Measurements from ENCODE around the gene LY6G6F.

Gene LY6G6F

DNA sequence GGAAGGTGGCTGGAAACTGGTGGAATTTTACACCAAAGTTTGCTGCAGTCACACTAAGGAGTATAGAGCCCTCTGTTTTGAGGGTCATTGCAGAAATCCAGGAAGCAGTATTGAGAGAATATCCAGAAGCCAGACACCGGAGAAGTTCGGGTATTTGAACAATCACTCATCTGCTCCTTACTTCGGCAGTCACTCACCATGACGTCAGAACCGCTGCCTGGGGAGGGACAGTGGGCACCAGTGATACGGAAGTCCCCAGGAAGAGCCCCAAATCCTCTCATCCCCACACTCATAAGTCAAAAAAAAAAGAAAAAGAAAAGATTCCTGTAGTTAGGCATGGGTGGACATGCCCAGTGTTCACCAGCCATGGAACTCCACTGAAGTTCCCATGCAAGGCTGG is 29.8 kb upstream of the LY6G6F start:
- no peak for DNase-seq

DNA sequence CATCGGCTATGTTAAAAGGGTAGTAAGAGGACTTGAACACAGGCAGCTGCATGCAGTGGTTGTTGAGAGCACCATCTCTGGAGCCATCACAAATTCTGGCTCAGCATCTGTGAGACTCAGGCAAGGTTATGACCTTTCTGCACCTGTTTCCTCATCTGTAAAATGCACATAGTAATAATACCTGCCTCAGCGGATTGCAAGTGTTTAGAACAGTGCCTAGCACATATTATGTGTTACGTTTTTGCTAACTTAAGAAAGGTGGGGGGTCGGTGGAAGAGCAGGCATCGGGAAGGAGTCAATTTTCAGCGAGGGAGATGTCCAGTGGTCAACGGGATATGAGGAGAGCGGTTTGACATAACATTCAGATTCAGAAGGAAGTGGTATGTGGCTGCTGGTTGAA is 28.7 kb upstream of the LY6G6F start:
- no peak for DNase-seq

DNA sequence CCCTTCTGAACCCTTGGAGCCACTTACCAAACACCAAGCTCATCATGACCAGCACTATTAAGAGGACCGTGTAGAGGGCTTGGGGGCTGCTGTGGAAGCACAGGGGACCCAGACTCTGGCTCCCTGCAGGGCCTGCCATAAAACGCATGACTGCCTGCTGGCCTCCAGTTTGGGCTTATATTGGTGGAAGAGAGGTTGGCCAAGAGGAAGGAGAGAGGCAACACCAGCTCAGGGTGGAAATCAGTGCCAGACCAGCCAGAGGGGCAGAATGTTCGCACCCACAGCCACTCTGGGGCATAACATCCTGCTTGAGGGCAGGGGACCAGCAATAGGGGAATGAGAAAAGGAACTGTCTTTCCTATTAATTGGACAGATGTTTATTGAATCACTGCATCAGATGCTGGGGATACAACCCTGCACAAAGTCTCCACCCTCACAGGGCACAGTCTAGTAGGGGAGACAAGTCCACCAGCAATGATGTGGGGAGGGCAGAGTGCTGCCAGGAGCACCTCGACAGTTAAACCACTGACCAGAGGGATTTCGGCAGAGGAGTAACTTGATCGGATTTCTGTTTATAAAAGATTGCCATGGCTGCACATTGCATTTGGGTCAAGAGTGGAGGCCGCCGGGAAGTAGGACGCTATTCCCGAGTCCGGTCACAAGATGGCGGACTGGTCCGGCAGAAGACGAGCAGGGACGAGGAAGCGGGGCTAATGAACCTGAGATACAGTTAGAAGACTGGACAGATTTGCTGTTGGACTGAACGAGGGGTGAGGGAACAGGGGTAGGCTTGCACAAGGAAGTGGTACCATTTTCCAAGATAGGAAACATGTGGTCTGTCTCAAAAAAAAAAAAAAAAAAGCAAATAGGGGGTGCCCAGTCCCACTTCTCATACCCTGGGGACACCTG is 26.2 kb upstream of the LY6G6F start, which contains the start of gene LY6G5C:
Gene LY6G5C (minus strand): TSS at position 842 of the 909 bp plus-strand sequence. CDS start 694 bp downstream, at position 148.
- DNase-seq: peak; percentile 80

DNA sequence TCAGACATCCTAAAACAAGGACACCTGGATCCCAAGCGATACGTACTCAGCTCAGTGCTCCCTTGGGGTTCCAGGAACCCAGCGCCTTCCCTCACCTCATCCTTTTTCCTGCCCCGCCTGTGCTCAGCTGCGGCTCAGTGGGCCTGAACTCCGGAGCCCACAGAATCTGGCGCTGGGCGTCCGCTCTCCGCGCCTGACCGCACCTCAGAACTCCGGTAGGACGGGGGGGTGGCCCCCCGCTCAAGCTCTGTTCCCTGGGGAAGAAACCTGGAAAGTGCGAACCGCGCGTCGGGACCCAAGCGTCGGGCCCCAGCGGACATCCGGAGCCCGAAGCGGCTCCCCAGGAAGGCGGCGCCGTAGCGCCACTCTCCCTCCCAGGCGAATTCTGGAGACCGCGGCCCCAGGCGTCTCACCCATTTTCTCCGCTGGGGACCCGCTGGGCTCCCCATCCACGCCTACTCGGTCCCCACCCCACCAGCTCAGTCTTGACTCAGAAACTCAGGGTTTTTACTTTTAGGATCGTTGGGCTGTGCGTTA is 25.5 kb upstream of the LY6G6F start:
- peak; percentile 39 for DNase-seq

DNA sequence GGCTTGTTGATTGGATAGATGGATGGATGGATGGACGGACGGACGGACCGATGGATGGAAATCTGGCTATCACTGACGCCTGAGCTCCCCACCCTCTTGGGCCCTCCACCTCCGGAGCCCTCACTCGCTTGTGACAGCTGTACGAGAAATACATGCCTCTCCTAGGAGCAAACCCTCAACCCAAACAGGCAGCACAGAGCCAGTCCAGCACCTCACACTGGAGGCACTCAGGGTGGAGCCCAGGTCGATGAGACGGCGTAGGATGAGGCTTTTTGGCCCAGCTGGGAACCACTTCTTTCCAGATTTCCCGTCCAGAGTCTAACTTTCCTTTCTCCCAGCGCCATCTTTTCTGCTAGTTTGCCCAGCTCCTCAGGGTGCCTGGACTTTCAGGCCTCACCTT is 23.1 kb upstream of the LY6G6F start:
- DNase-seq: no peak

DNA sequence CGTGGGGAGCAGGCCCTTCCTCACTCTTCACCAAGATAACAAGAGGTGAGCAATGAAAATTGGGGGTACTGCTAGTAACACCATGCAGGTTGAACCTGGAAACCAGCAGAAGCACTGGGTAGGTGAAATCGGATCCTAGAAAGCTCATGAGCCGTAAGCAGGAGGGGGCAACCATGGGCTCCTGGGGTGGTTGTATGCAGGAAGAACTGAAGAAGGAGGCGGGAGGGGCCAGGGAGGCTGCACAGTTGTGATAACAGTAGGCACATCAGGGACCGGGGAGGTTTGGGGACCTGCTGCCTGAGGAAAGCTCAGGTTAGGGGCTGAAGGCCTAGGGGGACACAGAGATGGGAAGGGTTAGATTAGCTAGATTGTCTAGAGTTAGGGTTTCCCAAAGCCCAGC is 20.2 kb upstream of the LY6G6F start:
- DNase-seq: no peak

DNA sequence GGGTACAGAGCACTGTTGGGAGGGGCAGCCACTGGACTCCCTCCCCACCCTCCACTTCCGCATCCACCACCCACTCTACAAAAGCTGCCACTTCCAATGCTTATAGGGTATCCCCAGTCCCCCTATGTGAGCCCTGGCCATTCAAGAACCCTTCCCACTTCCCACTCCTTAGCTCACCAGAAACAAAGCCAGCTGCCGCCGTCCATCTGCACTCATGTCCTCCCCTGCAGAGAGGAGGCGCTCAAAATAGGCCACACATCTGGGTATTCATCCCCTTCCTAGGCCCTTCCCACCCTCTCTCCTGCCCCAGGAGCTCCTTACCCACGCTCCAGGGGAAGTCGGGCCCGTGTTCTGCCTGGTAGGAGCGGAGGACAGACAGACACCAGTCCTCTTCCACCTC is 19.3 kb upstream of the LY6G6F start:
- DNase-seq: no peak

DNA sequence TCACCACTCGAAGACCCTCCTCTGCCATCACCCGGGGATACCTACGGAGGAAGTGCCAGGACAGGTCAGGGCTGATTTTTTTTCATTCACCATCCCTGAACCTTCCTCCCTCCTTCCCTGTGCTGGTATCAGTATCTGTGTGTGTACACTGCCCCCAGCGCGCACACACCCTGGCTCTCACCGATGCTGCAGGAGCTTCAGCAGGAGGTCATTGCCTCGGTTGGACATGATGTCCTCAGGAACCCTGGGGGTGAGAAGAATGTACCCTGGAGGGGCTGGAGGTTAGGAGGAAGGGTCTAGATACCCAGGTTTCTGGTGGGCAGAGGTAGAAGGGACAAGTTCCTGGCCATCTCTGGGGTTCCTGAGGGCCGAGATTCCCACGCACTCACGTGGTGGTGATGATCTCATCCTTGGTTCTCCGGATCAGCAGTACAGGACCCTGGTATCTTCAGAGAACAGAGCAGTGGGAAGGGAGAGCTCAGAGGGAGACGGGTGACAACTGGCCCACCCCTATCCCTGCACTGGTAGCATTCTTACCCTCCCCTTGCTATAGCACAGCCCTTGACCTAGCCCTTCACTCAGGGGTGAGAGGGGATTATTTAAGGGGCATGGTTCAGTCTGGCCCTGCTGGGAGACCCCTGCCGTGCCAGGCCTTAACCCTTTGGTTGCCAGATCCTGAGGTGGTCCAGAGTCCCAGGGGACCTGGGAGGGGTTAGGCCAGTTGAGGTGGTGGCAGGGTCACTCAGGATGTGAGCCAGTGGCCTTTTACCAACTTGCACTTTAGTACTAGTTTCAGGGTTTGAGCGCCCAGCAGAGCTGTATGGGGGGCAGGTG is 18.6 kb upstream of the LY6G6F start:
- DNase-seq: no peak

DNA sequence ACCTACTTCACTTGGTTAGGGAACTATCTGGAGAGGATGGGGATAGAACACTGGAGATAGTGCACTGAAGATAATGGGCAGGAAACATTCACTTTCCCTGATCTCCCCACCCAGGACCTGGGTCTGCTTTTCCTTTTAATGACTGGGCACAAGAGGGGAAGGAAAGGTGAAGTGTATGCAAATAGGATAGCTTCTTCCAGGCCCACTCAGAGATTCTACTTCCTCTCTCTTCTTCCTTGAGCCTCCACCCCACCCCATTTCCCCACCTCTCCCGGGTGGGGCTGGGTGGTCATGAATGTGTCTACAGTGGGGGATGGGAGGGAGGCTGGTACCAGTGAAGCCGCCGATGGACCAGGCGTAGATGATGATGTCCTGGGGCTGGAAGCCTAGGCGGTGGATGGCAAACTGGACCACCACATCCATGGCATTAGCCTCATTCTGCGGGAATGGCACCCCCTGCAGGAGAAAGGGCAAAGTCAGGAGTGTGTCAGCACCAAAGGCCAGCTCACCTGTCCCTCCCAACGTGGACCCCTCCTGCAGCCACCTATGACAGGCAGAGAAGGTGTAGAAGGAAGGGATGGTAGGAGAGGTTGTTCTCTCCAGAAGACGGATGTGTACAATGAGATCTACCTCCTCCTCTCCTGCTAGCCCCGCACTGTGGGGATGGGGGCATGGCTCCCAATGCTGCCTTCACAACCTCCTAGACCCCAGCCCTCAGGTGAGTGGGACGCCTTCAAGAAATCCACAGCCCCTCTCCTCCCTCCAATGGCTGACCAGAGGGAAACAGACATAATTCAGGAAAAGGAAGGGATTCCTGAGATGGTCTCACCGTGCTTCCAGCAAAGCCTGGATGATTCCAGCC is 17.2 kb upstream of the LY6G6F start:
- DNase-seq: peak; percentile 19

DNA sequence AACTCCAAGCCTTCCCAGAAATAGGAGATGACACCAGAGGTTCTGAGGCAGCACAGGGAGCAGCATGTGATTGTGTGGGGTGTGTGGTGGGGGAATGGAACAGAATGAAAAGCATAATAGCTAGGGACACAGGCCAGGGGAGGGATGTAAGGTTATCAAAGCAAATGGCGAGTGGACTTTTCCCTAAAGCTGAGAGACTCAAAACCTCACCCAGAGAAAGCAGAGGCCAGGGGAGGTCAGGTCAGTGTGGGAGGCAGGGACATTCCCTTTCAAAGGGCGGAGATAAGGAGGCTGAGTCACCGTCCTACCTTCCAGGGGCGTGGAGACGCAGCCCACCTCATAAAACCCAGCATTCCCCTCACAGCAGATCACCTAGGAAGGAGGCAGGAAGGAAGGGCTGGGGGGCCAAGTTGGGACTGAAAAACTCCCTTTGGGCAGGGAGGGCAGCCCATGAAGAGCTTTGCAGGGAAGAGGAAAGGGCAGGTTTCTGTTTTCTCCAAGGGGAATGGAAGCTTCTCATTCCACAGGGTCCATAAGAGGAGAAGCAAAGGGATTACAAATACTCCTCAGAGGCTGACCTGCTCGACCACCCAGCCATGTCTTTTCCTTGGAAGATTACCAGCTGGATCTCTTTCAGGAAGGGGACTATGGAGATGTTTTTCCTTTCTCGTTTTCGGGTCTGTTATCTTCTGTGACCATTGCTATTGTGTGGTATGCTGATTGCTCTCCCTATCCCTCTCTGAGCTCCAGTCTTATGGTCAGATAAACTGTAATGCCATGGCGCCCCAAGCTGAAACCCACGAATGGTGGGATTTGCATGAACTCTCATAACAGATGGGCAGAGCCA is 16.2 kb upstream of the LY6G6F start:
- no peak for DNase-seq

DNA sequence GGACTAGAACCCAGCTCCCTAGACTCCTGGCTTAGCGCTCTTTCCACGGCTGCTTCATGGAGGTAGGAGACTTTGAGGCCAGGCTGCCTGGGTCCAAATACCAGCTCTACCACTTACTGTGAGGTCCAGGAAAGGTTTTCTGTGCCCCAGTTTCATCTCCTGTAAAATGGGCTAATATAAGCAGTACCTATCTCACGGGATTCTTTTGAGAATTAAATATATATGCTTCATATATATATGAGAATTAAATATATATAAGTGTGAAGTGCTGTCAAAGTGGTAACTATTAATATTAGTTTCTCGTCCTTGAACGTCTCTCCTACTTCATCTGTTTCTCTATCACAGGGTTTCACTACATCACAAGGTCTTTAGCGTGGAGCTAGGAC is 15.6 kb upstream of the LY6G6F start:
- DNase-seq: no peak

DNA sequence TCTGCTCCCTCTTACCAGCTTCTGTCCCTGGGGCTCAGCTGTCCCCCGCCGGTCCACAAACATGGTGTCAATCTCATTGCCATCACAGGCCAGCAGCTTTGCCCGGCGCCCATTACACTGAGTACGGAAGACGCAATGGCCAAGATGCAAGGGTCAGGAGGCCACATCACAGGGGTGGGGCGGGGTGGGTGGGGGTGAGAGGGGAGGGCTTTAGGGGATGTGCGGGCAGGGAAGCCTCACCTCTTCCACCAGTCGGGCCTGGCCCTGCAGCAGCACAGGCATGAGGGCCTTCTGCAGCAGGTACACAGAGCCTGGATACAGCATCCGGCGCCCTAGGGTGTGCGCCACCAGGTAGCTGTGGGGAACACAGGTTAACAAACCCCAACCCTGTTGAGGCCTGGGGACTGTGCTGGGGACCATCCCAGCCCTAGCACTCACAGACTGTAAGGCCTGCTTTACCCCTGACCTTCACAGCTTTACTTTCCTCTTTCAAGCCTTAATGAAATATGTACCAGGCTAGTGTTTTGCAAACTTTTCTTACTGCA is 15.0 kb upstream of the LY6G6F start:
- DNase-seq: no peak

DNA sequence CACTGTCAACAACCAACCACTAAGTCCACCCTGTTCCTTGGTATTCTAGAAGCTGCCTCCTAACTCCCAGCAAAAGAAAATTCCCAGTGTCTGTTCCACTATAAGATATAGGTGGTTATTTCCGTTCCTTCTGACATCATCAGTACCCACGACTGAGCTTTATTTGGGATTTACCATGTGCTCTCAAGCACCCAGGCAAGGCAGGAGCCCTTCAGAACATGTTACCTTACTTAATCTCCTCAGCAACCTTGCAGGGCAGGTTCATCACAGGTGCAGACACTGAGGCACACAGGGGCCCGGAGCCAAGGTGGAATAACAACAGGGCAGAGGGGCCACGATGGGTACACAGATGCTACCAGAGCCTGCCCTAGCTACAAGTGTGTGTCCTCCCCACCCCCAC is 14.3 kb upstream of the LY6G6F start:
- no peak for DNase-seq

DNA sequence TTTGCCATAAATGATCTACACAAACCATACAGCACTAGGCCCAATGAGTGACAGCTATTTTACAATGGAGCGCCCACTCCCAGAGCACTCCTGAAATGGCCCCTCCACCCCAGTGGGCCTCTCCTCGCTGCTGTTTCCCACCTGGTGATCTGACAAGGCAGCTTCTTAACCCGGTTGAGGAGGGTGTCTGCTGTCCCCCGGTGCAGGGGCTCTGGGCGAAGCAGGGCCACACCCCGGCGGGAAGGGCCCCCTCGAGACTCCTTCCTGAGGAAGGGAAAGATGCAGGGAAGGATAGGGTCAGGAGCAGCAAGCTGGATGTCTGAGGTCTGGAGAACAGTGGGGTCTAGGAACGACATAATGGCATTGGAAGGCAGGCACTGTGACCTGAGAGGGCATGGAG is 13.8 kb upstream of the LY6G6F start:
- no peak for DNase-seq

DNA sequence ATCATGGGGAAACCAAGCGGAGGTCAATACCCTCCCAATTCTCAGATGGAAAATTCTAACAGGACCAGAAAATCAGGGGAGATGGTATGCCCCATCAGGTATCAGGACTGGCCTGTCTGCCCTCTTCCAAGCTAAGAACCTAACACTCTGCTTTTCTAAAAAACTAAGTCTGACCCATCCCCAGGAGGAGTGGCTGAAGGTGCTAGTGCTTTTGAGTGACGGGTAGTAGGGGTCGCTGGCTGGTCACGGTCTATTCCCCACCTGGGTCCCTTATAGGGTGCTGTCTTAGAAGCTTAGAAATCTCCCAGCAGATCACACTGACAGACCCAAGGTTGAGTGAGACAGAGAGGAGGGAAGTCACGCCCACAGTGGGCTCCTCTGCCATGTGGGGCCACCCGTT is 13.1 kb upstream of the LY6G6F start:
- no peak for DNase-seq

DNA sequence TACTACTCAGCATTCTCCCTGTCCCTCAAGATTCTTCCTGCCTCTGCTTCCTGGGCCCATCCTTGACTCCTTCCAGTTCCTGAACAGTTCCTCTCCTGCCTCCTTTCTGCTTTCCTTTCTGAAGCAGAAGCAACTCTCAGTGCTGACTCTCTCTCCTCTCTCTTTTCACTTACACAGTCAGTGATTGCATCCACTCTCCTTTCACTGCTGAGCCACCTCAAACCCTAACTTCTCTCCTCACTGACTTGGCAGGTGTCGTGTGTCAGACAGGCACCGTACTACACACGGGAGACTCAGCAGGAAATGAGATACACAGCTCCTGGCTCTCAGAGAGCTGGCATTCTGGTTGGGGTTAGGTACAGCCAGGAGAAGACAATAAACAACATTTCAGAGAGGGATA is 9.1 kb upstream of the LY6G6F start:
- DNase-seq: no peak

DNA sequence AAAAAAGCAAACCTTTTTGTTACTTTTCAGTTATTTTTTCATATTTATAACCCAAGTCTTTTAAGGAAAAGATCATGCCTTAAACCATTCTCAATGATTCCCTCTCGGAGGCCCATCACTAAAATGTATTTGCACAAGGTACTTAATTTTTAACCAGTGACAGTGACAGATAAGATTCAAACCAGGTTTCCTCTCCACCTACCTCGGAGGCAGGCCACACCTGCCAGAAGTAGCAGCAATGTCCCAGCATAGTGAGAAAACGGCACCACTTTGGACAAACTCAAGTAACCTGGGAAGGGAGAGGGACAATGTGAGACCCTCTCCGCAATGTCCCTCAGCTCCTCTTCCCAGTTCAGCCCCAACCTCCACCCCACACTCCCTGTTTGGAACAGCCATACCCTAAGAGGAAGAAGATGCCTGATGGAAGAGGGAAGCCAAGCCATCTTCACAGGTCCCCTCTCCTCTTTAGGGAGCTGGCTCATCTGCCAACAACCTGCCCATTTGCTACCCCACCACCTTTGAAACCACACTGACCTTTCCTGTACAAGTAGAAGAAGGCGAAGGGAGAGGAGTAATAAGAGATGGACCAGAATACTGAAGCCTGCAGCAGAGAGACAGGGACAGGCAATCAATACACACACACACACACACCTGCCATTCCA is 5.8 kb upstream of the LY6G6F start:
- DNase-seq: no peak

DNA sequence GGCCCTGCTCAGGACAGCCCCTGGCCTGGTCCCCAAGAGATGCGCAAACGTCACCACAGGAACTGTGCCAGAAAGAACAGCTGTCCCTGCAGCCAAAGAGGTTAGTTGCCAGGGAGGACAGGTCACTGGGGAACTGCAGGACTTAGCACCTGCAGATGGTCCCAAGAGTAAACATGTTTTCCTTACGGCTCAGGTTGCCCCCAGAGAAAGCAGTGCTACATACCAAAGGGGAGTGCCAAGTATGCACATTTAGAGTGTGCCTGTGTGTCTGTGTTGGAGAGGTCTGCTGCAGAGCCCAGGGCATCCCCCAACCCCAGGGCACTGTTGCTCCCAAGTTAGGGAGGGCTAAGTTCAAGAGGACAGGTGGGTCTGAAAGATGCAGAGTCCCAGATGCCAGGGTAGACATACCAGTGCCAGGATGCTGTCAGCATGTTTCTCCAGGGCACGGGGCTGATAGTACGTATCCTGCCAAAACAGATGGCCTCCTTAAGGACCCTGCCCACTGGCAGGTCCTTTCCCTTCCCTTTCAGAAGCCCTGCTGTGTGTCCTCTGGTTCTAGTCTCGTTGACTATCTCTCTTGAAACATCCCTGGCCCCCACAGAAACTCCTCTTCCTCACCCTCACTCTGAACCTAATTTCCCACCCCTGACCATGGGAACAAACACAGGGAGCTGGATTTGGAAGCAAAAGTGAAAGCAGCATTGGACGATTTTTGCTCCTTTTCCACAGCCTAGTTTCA is 4.8 kb upstream of the LY6G6F start:
- no peak for DNase-seq

DNA sequence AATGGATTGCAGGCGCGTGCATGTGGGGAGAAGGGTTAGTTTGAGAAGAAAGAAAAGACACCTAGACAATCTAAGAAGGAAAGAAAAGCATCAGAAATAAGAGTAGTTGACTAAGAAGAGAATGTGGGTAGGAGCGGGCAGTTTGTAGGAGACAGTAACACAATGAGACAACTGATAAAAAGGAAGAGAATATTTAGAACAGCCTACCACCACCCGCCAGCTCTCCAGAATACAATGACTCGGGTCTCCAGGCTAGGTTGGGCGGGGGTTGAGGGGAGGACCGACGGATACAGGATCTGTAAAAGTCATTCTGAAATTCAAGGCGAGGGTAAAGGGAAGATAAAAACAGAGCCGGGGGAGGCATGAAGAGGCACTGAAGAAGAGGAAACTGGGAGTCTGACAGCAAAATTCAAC is 4.3 kb upstream of the LY6G6F start:
- DNase-seq: no peak
